HepG2 (cell line): Measurements from ENCODE around the gene SLAIN2. TPM values are rescaled to one million over a fixed set of nuclear protein-coding genes. Genes with fewer than 3 reads are reported as not detected.

ENCODE experiments used
- AGO2 ChIP-seq: fragments of 200-400 bp; formaldehyde crosslinking; optimal IDR thresholded peaks from 2 replicates; pipeline ENCODE3; 2017; ENCODE audit warnings: mild to moderate bottlenecking, low read depth, low read length, moderate library complexity
- ATAD3A ChIP-seq: sonication (generic); formaldehyde crosslinking; IDR thresholded peaks from 2 replicates; pipeline ENCODE4 v1.4.0; 2020; ENCODE audit warnings: missing genetic modification reagents
- BCL3 ChIP-seq: sonication (generic); formaldehyde crosslinking; IDR thresholded peaks from 2 replicates; pipeline ENCODE4 v1.5.1; 2020; ENCODE audit warnings: mild to moderate bottlenecking, missing genetic modification reagents, moderate library complexity
- CBFB ChIP-seq: sonication (generic); formaldehyde crosslinking; IDR thresholded peaks from 2 replicates; pipeline ENCODE4 v1.4.0; 2020; ENCODE audit warnings: missing genetic modification reagents
- ELF4 ChIP-seq: sonication (generic); formaldehyde crosslinking; IDR thresholded peaks from 2 replicates; pipeline ENCODE4 v1.5.0; 2020; ENCODE audit warnings: missing genetic modification reagents, mild to moderate bottlenecking, moderate library complexity, borderline replicate concordance
- FOSL2 ChIP-seq: sonication (generic); formaldehyde crosslinking; IDR thresholded peaks from 2 replicates; pipeline ENCODE4 v1.4.0; 2020; ENCODE audit warnings: missing genetic modification reagents
- KAT7 ChIP-seq: IDR thresholded peaks from 2 replicates; pipeline ENCODE4 v1.6.1; 2018; ENCODE audit warnings: borderline replicate concordance, missing compliant biosample characterization
- KLF6 ChIP-seq: IDR thresholded peaks from 2 replicates; pipeline ENCODE4 v1.8.0; 2016; ENCODE audit warnings: missing biosample characterization, missing genetic modification reagents
- PHF21A ChIP-seq: sonication (generic); formaldehyde crosslinking; IDR thresholded peaks from 2 replicates; pipeline ENCODE4 v1.5.0; 2020; ENCODE audit warnings: mild to moderate bottlenecking, missing genetic modification reagents
- PHF8 ChIP-seq: sonication (generic); formaldehyde crosslinking; IDR thresholded peaks from 2 replicates; pipeline ENCODE4 v1.5.0; 2020; ENCODE audit warnings: missing genetic modification reagents
- REL ChIP-seq: sonication (generic); formaldehyde crosslinking; conservative IDR thresholded peaks from 2 replicates; pipeline ENCODE4 v1.8.0; 2022; ENCODE audit warnings: mild to moderate bottlenecking, missing genetic modification reagents, moderate library complexity
- RXRA ChIP-seq: sonication (generic); formaldehyde crosslinking; IDR thresholded peaks from 2 replicates; pipeline ENCODE4 v1.5.1; 2020; ENCODE audit warnings: missing genetic modification reagents
- SALL1 ChIP-seq: sonication (generic); formaldehyde crosslinking; IDR thresholded peaks from 2 replicates; pipeline ENCODE4 v1.8.0; 2022; ENCODE audit warnings: mild to moderate bottlenecking, missing genetic modification reagents
- USF2 ChIP-seq, 2 experiments: sonication (generic) in 1 of 2; formaldehyde crosslinking in 1 of 2; IDR thresholded peaks; 2 replicates each; pipeline versions ENCODE4 v1.5.1 to v1.6.1; 2011 to 2020; ENCODE audit warnings: borderline replicate concordance in 1 of 2, low read depth in 1 of 2, low read length in 1 of 2, mild to moderate bottlenecking in 1 of 2, missing genetic modification reagents in 1 of 2, moderate library complexity in 1 of 2
- YEATS2 ChIP-seq: sonication (generic); formaldehyde crosslinking; IDR thresholded peaks from 2 replicates; pipeline ENCODE4 v1.4.0; 2020; ENCODE audit warnings: missing genetic modification reagents, borderline replicate concordance
- ZBTB3 ChIP-seq: sonication (generic); formaldehyde crosslinking; IDR thresholded peaks from 2 replicates; pipeline ENCODE4 v1.4.0; 2020; ENCODE audit warnings: low read depth, mild to moderate bottlenecking, moderate library complexity, missing genetic modification reagents, borderline replicate concordance
- ZFX ChIP-seq: sonication (generic); formaldehyde crosslinking; IDR thresholded peaks from 2 replicates; pipeline ENCODE4 v1.4.0; 2020; ENCODE audit warnings: mild to moderate bottlenecking, low read depth, missing genetic modification reagents, moderate library complexity
- ZNF225 ChIP-seq: sonication (generic); formaldehyde crosslinking; IDR thresholded peaks from 2 replicates; pipeline ENCODE4 v1.4.0; 2020; ENCODE audit warnings: mild to moderate bottlenecking, missing genetic modification reagents
- ZNF337 ChIP-seq: sonication (generic); formaldehyde crosslinking; IDR thresholded peaks from 2 replicates; pipeline ENCODE4 v1.5.1; 2020; ENCODE audit warnings: missing genetic modification reagents, low read depth, mild to moderate bottlenecking, borderline replicate concordance
- ZNF343 ChIP-seq: sonication (generic); formaldehyde crosslinking; IDR thresholded peaks from 2 replicates; pipeline ENCODE4 v1.4.0; 2020; ENCODE audit warnings: mild to moderate bottlenecking, missing genetic modification reagents
- ZNF44 ChIP-seq: sonication (generic); formaldehyde crosslinking; IDR thresholded peaks from 2 replicates; pipeline ENCODE4 v1.5.1; 2020; ENCODE audit warnings: mild to moderate bottlenecking, missing genetic modification reagents
- ZNF678 ChIP-seq: sonication (generic); formaldehyde crosslinking; IDR thresholded peaks from 2 replicates; pipeline ENCODE4 v1.4.0; 2020; ENCODE audit warnings: mild to moderate bottlenecking, missing genetic modification reagents
- ZNF709 ChIP-seq: sonication (generic); formaldehyde crosslinking; IDR thresholded peaks from 2 replicates; pipeline ENCODE4 v1.5.0; 2020; ENCODE audit warnings: mild to moderate bottlenecking, missing genetic modification reagents
- ZSCAN29 ChIP-seq: sonication (generic); formaldehyde crosslinking; conservative IDR thresholded peaks from 2 replicates; pipeline ENCODE4 v1.4.0; 2020; ENCODE audit warnings: mild to moderate bottlenecking, missing genetic modification reagents
- polyA plus RNA-seq, 8 experiments: library from polyadenylated mRNA; depleted of rRNA in 3 of 8; stranded (reverse) in 7 of 8; unstranded in 1 of 8; fragments of >200 nt; fragmentation: Illumina TruSeq in 4 of 8; extraction: Trizol in 4 of 8; gene quantifications; 2 replicates each; pipeline versions ENCODE4 v1.2.1 to v1.2.3, GENCODE V29; 2011 to 2016; ENCODE audit warnings: low read depth in 4 of 8, missing spikeins in 1 of 8, mixed read lengths in 1 of 8; ENCODE audit not compliant: insufficient read depth in 1 of 8
- total RNA-seq, 5 experiments: library from RNA; depleted of rRNA; stranded (reverse); fragments of >200 nt; fragmentation: Illumina TruSeq; extraction: Trizol; gene quantifications; 2 replicates each; pipeline ENCODE4 v1.2.3, GENCODE V29; 2016; ENCODE audit warnings: low read depth in 1 of 5
- TF ChIP-seq, protein P1 (sequence below): sonication (generic); formaldehyde crosslinking; IDR thresholded peaks from 2 replicates; pipeline ENCODE4 v1.9.0; 2021; ENCODE audit warnings: missing genetic modification reagents, mild to moderate bottlenecking, borderline replicate concordance

Gene SLAIN2
- total and polyA plus RNA-seq, 2 of the 13 experiments (the other 11 are each of a cell fraction or from before 2014, with no cell fraction given): 20.7 to 22.5 TPM

GRCh38 chr4:48341776-48342605 lies 662 bp downstream of the SLAIN2 start (continued):
- TF ChIP-seq REL: 0 out of 2 replicates have a peak, but pooled peaks have one; percentile 17
- 0 out of 2 replicates have a peak, but pooled peaks have one; percentile 42 for TF ChIP-seq ZNF709
- TF ChIP-seq SALL1 (CRISPR knock-in tag): 0 out of 2 replicates have a peak, but pooled peaks have one; percentile 21
- TF ChIP-seq, protein P1, sequence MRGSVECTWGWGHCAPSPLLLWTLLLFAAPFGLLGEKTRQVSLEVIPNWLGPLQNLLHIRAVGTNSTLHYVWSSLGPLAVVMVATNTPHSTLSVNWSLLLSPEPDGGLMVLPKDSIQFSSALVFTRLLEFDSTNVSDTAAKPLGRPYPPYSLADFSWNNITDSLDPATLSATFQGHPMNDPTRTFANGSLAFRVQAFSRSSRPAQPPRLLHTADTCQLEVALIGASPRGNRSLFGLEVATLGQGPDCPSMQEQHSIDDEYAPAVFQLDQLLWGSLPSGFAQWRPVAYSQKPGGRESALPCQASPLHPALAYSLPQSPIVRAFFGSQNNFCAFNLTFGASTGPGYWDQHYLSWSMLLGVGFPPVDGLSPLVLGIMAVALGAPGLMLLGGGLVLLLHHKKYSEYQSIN: no peak
- no peak; the same call in 1 of the 2 replicates for TF ChIP-seq BCL3 (CRISPR knock-in tag)
- 0 out of 2 replicates have a peak, but pooled peaks have one; percentile 54 for TF ChIP-seq ZNF337 (CRISPR knock-in tag)
- TF ChIP-seq FOSL2 (CRISPR knock-in tag): no peak
- TF ChIP-seq ELF4 (CRISPR knock-in tag): no peak
- TF ChIP-seq ZSCAN29 (CRISPR knock-in tag): no peak
- TF ChIP-seq ZNF44 (CRISPR knock-in tag): 0 out of 2 replicates have a peak, but pooled peaks have one; percentile 50
- TF ChIP-seq AGO2: peak; percentile 77
- TF ChIP-seq USF2 (IDR thresholded peaks at IDR 0.05; ENCODE audit: low read depth, low read length): no peak
- no peak for TF ChIP-seq USF2 (CRISPR knock-in tag; IDR thresholded peaks at IDR 0.05; ENCODE audit: borderline replicate concordance)
- 0 out of 2 replicates have a peak, but pooled peaks have one; percentile 6 for TF ChIP-seq RXRA
- TF ChIP-seq CBFB: no peak; the same call in 1 of the 2 replicates
- TF ChIP-seq ZNF678 (CRISPR knock-in tag): peak; percentile 40; the same call in 1 of the 2 replicates
- TF ChIP-seq PHF21A (CRISPR knock-in tag): no peak
- peak; percentile 73 for TF ChIP-seq ZNF225
- TF ChIP-seq ZNF343 (CRISPR knock-in tag): peak; percentile 73; the same call in 1 of the 2 replicates
- TF ChIP-seq YEATS2 (CRISPR knock-in tag): 0 out of 2 replicates have a peak, but pooled peaks have one; percentile 37
- 0 out of 2 replicates have a peak, but pooled peaks have one; percentile 14 for TF ChIP-seq ZBTB3 (CRISPR knock-in tag)
- TF ChIP-seq KAT7 (CRISPR knock-in tag): 0 out of 2 replicates have a peak, but pooled peaks have one; percentile 18
- TF ChIP-seq ZFX (CRISPR knock-in tag): peak; percentile 84
- no peak for TF ChIP-seq ATAD3A (CRISPR knock-in tag)
- TF ChIP-seq KLF6 (CRISPR knock-in tag): peak; percentile 27; the same call in 1 of the 2 replicates
- TF ChIP-seq PHF8 (CRISPR knock-in tag): peak; percentile 85
